ENCODE data around the gene GALNT2. TPM values are rescaled to one million over a fixed set of nuclear protein-coding genes. Genes with fewer than 3 reads are reported as not detected.

Gene GALNT2
- total RNA-seq, 1 experiment from 2014 or later, result 42.8 TPM

GRCh38 chr1:230289350-230289644 is 222.3 kb downstream of the GALNT2 start:
- no peak for DNase-seq (ENCODE audit: low spot score)
- in situ Hi-C loops (cut with HindIII; ENCODE audit: low sequenced_read_pairs), result no loop called here

DNA sequence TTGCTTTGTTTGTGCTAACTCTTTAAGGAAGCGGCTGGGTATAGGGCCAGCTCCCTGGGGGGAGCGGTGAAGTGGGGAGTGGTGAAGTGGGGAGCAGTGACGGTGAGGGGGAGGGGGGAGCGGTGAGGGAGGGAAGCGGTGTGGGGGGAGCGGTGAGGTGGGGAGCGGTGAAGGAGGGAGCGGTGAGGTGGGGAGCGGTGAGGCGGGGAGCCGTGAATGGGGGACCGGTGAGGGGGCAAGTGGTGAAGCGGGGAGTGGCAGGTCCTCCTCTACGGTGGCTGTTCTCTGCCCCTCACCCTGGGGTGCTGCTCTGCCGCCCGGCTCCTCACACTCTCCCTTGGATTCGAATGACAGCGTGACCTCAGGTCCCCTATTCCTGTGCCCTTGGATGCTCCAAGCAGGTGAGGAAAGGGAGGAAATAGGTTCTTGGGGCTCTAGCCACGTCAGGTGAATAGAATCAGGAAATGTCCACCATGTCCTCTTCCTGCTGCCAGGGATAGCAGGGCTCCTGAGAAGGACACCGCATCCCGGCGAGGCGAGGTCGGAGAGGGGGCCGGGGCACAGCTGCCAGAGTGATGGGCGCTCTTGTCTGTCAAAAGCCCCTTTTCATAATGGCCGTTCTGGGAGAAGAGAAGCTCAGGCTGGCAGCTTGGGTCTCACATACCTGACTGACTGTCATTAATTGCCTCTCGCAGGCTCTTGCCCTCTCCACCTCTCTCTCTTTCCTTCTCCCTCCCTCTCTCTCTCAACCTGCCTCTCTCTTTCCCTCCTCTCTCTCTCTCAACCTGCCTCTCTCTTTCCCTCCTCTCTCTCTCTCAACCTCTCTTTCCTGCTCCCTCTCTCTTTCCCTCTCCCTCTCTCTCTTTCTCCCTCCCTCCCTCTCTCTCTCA is 224.9 kb downstream of the GALNT2 start:
- in situ Hi-C loops (cut with HindIII; ENCODE audit: low sequenced_read_pairs), result no loop called here
- no peak for DNase-seq (ENCODE audit: low spot score)

- in situ Hi-C loops (cut with HindIII; ENCODE audit: low sequenced_read_pairs), result no loop called here
- DNase-seq (ENCODE audit: low spot score), result peak; percentile 93
Measured at GRCh38 chr1:230292689-230293389, 225.8 kb downstream of the GALNT2 start.

- in situ Hi-C loops (cut with HindIII; ENCODE audit: low sequenced_read_pairs), result no loop called here
- DNase-seq (ENCODE audit: low spot score), result no peak
Measured at GRCh38 chr1:230293390-230293700, 226.3 kb downstream of the GALNT2 start.

DNA sequence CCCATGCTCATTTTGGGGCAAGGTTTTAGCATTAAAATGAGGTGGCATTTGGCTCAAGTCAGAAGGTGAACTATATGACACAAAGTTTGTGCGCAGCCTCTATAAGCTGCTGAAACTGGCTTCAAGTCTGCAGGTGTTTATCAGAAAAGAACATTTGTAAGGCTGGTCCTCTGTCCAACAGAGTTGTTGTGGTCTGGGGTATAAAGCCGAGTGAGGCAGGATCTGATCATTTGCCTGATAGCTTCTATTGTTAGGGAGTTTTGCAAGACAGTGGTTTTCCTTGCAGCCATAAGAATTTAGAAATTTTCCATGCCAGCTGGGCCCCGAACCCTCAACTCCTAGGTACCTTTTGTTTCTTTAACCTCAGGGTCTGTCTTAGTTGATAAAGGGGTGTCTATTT is 228.3 kb downstream of the GALNT2 start:
- no peak for DNase-seq (ENCODE audit: low spot score)
- in situ Hi-C loops (cut with HindIII; ENCODE audit: low sequenced_read_pairs), result no loop called here

DNA sequence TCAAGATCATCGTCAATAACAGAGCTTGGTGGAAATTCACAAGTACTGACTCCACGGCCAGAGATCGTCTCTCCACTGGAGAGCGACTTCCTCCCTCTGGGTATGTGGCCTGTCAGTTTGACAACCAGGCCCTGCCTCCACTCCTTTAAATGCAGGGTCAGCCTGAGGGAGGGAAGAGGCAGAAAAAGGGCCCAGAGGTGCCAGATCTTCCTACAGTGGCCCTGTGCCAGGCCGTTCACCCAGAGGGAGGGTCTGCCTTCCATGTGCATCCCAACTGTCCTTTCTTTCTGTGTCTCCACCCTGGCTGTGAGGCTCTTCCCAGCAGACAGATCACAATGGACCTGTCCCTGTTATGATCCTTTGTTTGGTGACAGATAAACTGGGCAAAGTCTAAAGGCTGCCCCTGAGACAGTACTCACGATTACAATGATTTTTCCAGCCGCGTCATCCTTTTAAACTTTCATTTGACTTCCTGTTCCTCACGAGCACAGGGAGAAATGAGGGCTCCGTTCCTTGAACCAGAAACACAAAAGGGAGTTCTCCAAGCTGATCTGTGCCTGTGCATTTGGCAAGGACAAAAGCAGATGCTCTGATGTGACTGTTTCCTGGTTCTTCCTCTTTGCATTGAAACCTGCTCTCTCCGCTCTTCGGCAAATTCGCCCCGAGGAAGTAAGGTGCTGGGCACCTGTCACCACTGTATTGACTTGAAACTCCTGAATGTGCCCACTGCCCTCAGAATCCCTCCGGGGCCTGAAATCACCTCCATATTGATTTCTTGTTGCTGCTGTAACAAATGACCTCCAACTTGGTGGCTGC is 232.4 kb downstream of the GALNT2 start:
- DNase-seq (ENCODE audit: low spot score), result no peak
- in situ Hi-C loops (cut with HindIII; ENCODE audit: low sequenced_read_pairs), result no loop called here

DNA sequence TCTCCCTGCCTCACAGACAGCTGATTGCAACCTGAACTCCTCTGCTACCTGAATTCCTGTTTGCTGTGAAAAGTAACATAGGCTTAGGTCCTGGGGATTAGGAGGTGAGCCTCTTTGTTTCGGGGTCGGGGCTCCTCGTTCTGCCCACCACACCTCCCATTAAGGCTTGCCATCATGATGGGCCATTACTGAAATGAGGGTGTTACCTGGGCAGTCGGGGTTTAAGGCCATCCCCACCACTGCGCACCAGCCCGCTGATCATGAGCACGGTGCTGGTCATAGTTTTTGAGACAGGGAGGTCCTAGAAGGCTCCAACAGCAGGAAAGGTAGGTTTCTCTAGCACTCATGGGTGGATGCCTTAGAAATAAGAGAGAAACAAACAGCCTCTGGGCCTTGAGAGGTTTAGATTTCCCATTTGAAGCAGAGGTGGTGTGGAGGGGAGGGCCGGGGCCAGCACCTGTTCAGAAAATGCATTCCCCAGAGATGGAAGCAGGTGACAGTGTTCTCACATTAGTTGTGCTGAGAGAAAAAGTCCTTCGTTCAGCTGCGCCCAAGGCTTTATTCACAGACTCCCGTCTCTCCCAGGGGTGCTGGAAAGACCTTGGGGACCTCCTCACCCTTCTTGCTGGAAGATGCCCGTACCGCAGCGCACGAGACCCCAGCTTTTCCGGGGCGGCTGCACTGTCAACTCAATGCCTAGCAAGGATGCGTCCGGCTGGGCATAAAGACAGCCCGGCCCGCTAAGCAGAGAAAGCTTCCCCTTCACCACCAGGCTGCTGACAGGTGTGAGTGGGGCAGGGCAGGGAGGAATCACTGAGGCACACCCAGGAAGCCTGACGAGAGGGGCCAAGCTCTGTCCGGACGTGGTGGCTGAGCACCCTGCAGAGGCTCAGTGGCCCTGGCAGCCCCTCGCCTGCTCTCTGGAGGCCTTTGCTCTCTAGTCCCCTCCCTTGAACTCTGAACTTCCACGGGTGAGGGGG is 233.6 kb downstream of the GALNT2 start:
- in situ Hi-C loops (cut with HindIII; ENCODE audit: low sequenced_read_pairs), result no loop called here
- DNase-seq (ENCODE audit: low spot score), result no peak

DNA sequence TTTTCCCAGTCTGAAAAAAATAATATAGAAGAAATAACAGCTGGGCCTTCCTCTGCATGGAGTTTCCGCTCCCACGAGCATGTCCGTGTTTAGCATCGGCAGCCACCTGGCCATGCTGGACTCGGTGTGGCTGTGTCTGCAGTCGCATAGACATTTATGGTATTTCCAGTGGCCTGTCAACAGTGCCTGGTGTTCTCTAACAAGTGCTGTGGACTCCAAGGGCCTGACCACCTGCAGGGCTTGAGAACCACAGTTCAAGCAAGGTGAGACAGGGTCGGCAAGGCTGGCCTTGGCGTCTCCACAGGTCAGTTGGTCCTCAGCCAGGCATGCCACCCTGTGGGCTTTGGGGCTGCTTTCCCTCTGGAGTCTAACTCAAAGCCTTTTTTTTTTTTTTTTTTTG is 234.3 kb downstream of the GALNT2 start:
- DNase-seq (ENCODE audit: low spot score), result no peak
- in situ Hi-C loops (cut with HindIII; ENCODE audit: low sequenced_read_pairs), result no loop called here

- in situ Hi-C loops (cut with HindIII; ENCODE audit: low sequenced_read_pairs), result no loop called here
- no peak for DNase-seq (ENCODE audit: low spot score)
Measured at GRCh38 chr1:230301822-230302221, 234.8 kb downstream of the GALNT2 start.

- in situ Hi-C loops (cut with HindIII; ENCODE audit: low sequenced_read_pairs), result no loop called here
- no peak for DNase-seq (ENCODE audit: low spot score)
Measured at GRCh38 chr1:230303069-230303468, 236.0 kb downstream of the GALNT2 start.

GRCh38 chr1:230303822-230304221 is 236.8 kb downstream of the GALNT2 start:
- in situ Hi-C loops (cut with HindIII; ENCODE audit: low sequenced_read_pairs), result no loop called here
- no peak for DNase-seq (ENCODE audit: low spot score)

GRCh38 chr1:230306169-230306568 is 239.1 kb downstream of the GALNT2 start:
- in situ Hi-C loops (cut with HindIII; ENCODE audit: low sequenced_read_pairs), result no loop called here
- DNase-seq (ENCODE audit: low spot score), result no peak

DNA sequence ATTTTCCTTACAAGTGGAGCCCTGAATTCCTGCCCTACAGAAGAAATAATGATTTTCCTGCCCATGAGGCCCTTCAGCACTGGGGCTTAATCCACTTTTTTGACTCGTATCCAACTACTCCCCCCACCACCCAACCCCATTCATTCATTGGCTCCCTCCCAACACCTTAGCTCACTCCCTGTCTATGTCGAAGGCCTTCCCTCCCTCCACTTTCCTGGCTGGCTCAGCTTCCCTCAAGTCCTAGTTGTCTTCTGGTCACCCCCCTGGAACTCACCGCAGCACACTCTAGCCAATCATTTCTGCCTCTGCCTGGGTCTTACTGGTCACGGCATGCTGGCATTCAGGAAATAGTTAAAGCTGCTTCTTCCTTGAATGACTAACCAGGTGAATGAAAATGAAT is 240.2 kb downstream of the GALNT2 start:
- DNase-seq (ENCODE audit: low spot score), result no peak
- in situ Hi-C loops (cut with HindIII; ENCODE audit: low sequenced_read_pairs), result no loop called here

- in situ Hi-C loops (cut with HindIII; ENCODE audit: low sequenced_read_pairs), result no loop called here
- peak; percentile 69 for DNase-seq (ENCODE audit: low spot score)
Measured at GRCh38 chr1:230308039-230308438, 241.0 kb downstream of the GALNT2 start.

DNA sequence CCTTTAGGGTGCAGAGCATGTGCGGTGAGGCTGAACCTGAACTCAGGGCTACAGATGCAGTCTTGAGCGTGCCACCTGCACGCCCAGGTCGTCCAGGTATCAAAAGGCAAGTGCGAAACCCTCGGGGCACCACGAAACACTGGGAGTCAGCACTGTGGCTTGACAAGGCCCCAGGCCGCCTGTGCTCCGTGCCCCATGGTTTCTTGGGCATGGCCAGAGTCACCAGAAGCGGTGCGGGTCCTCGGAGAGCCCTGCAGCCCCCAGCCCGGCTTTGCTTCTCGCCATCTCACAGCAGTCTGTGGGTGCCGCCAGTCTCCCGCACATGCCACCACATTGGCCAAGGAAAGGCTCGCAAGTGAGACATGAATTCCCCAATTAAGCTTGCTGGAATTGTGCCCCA is 241.8 kb downstream of the GALNT2 start:
- no peak for DNase-seq (ENCODE audit: low spot score)
- in situ Hi-C loops (cut with HindIII; ENCODE audit: low sequenced_read_pairs), result no loop called here

- DNase-seq (ENCODE audit: low spot score), result no peak
- in situ Hi-C loops (cut with HindIII; ENCODE audit: low sequenced_read_pairs), result no loop called here
Measured at GRCh38 chr1:230309646-230310177, 242.7 kb downstream of the GALNT2 start.

DNA sequence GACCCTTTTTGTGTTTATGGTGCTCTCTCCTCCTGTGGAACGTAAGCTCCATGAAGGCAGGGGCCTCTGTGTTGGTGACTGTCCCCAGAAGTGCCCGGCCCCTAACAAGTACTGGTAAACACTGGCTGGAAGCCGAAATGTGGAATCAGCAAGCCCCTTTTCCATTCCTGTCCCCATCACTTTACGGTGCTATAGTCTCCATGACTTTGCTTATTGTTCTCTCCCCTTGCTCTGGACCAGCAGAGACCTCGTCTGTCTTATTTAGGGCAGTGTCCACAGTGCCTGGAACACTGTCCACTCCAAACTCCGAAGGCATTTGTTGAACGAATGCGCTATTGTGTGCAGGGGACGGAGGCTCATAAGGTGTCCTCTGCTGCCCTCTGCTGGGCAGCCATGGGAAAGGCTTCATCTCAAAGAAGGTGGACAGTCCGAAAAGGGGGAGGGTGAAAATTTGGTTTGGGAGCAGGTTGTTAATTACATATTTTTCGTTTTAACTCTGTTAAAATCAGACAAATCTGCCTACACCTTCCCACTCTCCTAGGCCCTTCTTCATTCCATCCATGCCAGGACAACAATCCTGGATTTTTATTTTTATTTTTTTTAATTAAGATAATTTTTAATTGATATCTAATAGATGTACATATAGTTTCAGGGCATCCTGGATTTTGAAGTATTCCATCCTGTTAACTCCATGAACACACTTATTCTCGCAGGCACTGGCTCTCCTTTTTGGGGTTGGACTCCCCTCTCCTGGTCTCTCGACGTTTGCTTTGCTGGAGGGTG is 243.5 kb downstream of the GALNT2 start:
- peak; percentile 91 for DNase-seq (ENCODE audit: low spot score)

DNA sequence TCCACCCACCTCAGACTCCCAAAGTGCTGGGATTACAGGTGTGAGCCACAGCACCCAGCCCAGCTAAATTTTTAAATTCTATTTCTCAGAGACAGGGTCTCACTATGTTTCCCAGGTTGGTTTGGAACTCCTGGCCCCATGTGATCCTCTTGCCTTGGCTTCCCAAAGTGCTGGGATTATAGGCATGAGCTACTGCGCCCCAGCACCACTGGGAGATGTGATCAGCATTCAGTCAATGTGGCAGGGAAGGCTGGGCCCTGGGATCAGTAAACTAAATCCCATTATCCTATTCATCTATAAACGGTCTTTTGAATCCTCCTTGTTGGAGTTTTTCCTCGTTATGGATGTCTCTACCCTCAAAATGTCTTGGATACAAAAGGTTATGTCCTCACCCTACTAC is 245.6 kb downstream of the GALNT2 start:
- no peak for DNase-seq (ENCODE audit: low spot score)
- in situ Hi-C loops (cut with HindIII; ENCODE audit: low sequenced_read_pairs), result no loop called here

More for the DNA sequence above, 243.5 kb downstream of the GALNT2 start:
- in situ Hi-C loops (cut with HindIII; ENCODE audit: low sequenced_read_pairs), result no loop called here

Data from G401 (cell line).